ENCODE measurements around the gene IGSF22.

The IGSF22 gene

DNA sequence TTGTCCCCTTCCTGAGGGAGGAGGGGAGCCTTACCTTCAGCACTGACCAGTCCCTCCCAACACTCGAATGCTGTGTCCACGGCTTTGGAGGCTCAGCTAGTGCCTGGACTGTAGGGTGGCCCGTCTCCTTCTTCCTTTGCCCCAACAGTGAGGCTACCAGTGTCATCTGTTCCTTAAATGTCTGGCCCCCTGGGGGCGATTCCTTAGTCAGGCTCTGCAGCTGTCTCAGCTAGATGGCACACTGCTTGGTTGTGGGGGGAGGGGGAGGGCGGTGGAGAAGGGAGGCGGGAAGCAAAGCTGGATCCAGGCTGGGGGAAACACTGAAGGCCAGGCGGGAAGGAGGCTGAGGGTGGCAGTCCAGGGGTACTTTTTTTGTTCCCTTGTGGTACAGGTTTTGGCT is at the start of gene IGSF22:
Gene IGSF22 (minus strand): TSS at position 149 of the 400 bp plus-strand sequence. CDS start 1,952 bp downstream, outside the sequence.
- no peak for DNase-seq (ENCODE audit: low read depth in 4 of 4, low spot score in 1 of 4)

DNA sequence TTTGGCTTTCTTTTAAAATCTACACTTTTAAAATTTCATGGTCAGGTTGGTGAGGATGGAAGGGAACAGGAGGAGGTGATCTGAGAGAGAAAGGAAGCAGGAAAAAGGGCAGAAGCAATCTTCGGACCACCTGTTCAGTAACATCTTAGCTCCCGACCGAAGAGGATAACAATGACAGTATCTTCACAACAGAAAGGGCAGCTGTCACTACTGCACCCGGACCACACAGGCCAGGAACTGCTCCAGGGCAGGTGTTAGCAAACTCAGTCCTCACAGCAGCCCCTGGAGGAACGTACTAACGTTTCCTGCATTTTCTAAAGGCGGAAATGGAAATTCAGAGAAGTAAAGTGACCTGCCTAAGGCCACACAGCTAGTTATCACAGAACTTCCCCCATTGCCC is 48.8 kb upstream of the IGSF22 start:
- DNase-seq (ENCODE audit: low read depth in 4 of 4, low spot score in 1 of 4), result no peak

DNA sequence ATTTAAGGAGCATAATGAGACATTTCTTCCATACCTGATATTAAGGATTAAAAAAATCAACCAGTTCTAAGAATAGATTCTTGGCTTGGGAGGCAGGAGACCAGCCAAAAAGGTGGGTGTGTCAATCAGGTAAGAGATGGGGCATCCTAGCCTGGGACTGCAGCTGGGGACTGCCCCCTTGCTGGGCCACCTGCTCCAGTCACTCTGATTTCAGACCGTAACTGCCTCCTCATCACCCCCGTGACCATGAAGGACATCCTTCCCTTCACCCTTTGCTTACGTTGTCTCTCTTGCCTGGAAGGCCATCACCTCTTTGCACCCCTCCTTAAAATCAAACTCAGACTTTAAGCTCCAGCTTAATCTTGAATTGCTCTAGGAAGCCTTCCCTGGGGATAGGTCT is 47.7 kb upstream of the IGSF22 start:
- DNase-seq (ENCODE audit: low read depth in 4 of 4, low spot score in 1 of 4), result no peak

DNA sequence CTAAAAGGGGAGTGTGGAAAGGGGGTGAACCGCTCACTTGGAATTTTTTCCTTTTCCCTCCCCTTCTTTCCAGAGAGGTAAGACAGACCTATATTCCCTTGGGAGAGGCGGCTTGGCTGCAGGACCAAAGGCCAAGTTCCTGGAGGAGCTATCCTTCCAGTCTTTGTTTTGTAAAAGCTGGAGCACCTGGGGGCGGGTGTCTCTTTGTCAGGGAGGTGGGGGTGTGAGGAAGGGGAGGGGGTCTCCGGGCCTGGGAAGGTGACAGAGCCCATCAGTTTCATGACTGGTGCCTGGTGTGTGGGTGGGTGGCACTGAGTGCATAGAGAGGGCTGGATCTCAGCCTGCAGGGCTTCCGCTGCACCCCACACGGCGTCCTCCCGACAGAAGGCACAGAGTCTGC is 47.1 kb upstream of the IGSF22 start:
- DNase-seq (ENCODE audit: low read depth in 4 of 4, low spot score in 1 of 4), result no peak

GRCh38 chr11:18772211-18772610 is 46.2 kb upstream of the IGSF22 start:
- DNase-seq (ENCODE audit: low read depth in 4 of 4, low spot score in 1 of 4), result no peak

DNA sequence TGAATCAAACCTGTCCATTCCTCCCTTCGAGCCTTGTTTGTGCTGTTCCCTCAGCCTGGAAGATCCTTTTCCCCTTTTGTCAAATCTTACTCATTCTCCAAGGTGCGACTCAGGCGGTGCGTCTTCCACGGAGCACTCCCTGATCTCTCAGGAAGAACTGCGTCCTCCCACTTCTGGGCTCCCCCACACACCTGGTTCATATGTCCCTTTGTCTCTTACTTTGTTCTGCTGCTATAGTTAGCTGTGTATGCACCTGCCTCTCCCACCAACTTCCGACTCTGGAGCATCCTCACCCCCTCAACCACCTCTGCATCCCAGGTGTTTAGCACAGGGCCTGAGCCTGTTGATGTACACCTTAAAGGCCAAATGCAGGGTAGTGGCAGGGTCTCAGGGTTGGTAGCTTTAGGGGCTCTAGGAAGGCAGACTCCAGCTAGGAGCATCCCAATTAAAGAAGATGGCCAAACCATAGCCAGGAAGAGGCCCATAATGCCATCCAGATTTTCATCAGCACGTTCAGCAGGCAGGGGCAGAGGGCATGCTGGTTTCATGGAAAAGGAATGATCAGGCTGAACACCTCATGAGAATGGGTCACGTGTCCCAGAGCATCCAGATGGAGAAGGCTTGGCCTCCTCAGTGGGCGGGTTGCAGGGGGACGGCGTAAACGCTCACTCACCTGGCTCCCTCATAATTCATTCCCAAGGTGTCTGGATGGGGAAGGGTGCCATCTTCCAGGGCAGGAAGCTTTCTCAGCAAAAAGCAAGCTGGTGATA is 45.5 kb upstream of the IGSF22 start:
- no peak for DNase-seq (ENCODE audit: low read depth in 4 of 4, low spot score in 1 of 4)

GRCh38 chr11:18770479-18771125 is 44.6 kb upstream of the IGSF22 start:
- DNase-seq (ENCODE audit: low read depth in 4 of 4, low spot score in 1 of 4), result no peak

GRCh38 chr11:18769802-18770456 is 43.9 kb upstream of the IGSF22 start:
- DNase-seq (ENCODE audit: low read depth in 4 of 4, low spot score in 1 of 4), result no peak

- no peak for DNase-seq (ENCODE audit: low read depth in 4 of 4, low spot score in 1 of 4)
These were observed 43.0 kb upstream of the IGSF22 start for GRCh38 chr11:18768978-18769377.

- no peak for DNase-seq (ENCODE audit: low read depth in 4 of 4, low spot score in 1 of 4)
These were observed 42.5 kb upstream of the IGSF22 start for GRCh38 chr11:18768472-18768901.

DNA sequence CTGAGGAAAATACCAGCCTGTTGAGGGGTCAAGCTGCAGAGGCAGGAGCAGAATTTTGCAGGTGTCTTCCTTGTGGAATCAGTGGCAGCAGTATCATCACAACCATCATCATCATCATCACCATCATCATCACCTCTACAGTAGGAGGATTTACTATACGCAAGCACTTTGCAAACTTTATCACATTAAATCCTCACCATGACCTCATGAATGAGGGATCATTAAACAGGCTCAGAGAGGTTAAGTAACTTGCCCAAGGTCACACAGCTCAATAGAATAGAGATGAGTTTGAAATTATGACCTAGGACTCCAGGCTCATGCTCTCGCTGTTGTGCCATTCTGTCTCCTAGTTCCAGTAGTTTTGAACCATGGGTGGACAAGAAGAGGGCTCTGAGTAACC is 40.0 kb upstream of the IGSF22 start:
- no peak for DNase-seq (ENCODE audit: low read depth in 4 of 4, low spot score in 1 of 4)

DNA sequence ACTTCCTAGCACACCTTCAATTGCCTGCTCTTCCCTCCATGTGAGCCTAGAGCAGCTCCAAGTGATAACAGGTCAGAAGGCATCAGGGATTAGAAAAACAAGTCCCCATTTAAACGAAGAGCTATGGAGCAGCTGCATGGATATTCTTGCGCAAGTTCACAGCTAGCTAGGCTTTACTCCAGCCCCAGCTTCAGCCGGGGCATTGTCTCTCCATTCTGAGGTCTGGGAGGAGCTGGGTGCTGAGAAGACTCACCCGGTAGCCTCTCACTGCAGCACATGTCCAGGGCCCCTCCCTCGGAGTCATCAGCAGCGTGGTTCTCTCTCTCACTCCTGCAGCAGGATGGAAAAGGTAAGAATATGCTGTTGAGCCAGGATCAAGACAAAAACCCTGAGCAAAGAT is 39.6 kb upstream of the IGSF22 start:
- DNase-seq (ENCODE audit: low read depth in 4 of 4, low spot score in 1 of 4), result no peak

DNA sequence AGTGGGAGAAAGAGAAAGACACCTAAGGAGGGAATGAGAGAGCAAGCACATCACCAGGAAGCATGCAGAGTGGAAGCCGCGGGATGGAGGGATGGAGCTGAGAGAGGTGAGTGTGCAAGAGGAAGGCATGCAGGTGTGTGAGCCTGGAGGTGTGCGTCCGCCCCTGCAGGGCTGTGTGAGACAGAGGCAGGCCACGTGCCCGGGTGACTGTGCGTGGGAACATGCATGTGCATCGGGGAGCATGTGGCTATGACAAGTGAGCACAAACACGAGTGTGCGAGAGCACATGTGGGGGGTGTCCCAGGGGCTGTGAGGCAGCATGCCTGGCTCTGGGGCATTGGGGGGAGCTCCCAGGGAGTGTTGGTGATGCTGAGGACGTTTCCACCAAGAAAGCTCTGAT is 35.8 kb upstream of the IGSF22 start:
- no peak for DNase-seq (ENCODE audit: low read depth in 4 of 4, low spot score in 1 of 4)

- DNase-seq (ENCODE audit: low read depth in 4 of 4, low spot score in 1 of 4), result no peak
These were observed 35.2 kb upstream of the IGSF22 start for GRCh38 chr11:18761144-18761543.

DNA sequence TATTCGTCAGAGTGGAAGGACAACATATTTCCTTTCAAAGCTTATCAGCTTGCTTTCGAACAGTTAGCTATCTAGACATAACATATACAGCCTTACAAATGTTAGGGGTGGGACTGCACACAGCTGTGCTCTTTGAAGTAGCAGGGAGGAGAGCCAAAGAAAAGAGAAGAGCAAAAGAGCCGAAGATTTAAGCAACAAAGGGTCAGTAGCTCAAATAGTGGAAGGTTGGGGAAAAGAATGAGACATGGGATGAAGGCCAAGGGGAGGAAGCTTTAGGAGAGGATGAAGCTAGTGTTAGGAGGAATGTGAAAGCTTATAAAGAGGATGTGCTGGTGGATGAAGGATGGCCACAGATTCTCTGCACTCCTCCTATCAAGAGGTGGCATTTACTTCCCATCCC is 31.8 kb upstream of the IGSF22 start:
- no peak for DNase-seq (ENCODE audit: low read depth in 4 of 4, low spot score in 1 of 4)

- DNase-seq (ENCODE audit: low read depth in 4 of 4, low spot score in 1 of 4), result no peak
These were observed 30.9 kb upstream of the IGSF22 start for GRCh38 chr11:18756889-18757288.

DNA sequence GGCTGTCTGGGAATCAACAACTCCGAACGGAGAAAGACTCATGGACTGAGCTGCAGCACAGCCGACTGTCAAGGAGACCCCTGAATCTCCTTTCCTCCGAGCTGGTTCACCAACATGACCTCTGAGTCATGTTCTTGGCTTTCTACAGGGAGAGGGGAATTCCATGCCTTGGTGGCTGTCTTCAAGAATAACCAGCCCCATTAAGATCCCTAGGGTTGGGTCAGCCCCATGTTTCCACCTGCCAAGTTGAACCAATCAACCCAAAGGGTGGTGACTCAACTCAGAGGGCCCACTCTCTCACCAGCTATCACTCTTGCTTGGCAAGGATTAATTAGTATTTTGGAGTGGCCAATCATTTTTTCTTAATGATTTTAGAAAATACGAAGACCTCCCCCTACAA is 28.3 kb upstream of the IGSF22 start:
- DNase-seq (ENCODE audit: low read depth in 4 of 4, low spot score in 1 of 4), result no peak

DNA sequence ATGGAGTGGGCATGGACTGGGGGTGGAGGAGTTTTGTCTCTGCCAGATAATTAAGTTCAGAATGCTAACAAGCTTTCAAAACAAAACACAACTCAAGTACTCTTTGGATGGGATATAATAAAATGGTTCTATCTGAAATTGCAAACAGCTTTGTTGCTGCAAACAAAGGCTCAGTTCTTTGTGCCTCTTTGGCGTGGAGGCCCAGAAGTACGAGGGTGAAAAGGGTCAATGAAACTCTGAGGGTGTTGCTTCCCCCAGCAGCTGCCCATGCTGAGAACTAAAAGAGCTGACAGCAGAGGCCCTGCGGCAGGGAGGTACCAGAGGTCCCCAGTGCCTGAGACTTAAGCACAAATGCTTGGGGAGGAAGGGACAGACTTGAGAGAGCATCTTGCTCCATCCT is 26.5 kb upstream of the IGSF22 start:
- no peak for DNase-seq (ENCODE audit: low read depth in 4 of 4, low spot score in 1 of 4)

GRCh38 chr11:18750944-18751343 is 25.0 kb upstream of the IGSF22 start:
- no peak for DNase-seq (ENCODE audit: low read depth in 4 of 4, low spot score in 1 of 4)

GRCh38 chr11:18749681-18750319 is 23.8 kb upstream of the IGSF22 start:
- DNase-seq (ENCODE audit: low read depth in 4 of 4, low spot score in 1 of 4), result no peak

GRCh38 chr11:18748766-18749365 is 22.9 kb upstream of the IGSF22 start:
- no peak for DNase-seq (ENCODE audit: low read depth in 4 of 4, low spot score in 1 of 4)
